PC-9 (cell line): Measurements from ENCODE around the gene TLR8.

Source experiments
- CTCF ChIP-seq: fragments of 200-600 bp; sonication (generic); conservative IDR thresholded peaks from 2 replicates; pipeline ENCODE4 v1.6.1; 2017; ENCODE audit warnings: mixed run types, antibody characterized with exemption, mild to moderate bottlenecking, moderate library complexity
- EZH2 ChIP-seq: fragments of 200-600 bp; sonication (generic); IDR thresholded peaks from 2 replicates; pipeline ENCODE4 v1.8.0; 2017; ENCODE audit warnings: antibody characterized with exemption, low read depth

GRCh38 chrX:12894074-12895030, 12.1 kb upstream of the TLR8 start:
- TF ChIP-seq CTCF (peak; percentile 52), EZH2 (no peak)
